Measurements from ENCODE around the gene EXD3. TPM values are rescaled to one million over a fixed set of nuclear protein-coding genes. Genes with fewer than 3 reads are reported as not detected.

EXD3 gene
- total and polyA plus RNA-seq, 2 of the 4 experiments (the other 2 are of a cell fraction) = 1.1 to 7.4 TPM

- peaks cover 2% of the 10 kb centered on the region; the same call in 1 of the 2 replicates for H3K4me1 ChIP-seq (ENCODE audit: control insufficient read depth, insufficient read depth, low read length)
- WGBS, 2 experiments (ENCODE audit: extremely low coverage in 2 of 2, insufficient read length in 1 of 2) = 64% methylated on average over 15 of the region's 38 CpGs; no CpG with 5 or more reads in 1 of the 2 experiments
- no TSS peak for BruUV-seq (replicated peaks)
- H3K4ac ChIP-seq (ENCODE audit: low read depth, low read length) = no peak overlapping the region
- ChIA-PET CTCF (no interaction called here), POLR2A (ENCODE audit: unreplicated experiment) (no interaction called here)
- no peak overlapping the region for H4K91ac ChIP-seq (ENCODE audit: insufficient read depth, low read depth, low read length)
- no peaks in the 10 kb centered on the region for H3K79me1 ChIP-seq (ENCODE audit: low read depth in 1 of 2, low read length in 2 of 2)
- H2BK15ac ChIP-seq (ENCODE audit: low read depth, low read length) = no peak overlapping the region
- no peak overlapping the region for H3K56ac ChIP-seq (ENCODE audit: extremely low read depth, insufficient read depth, low read length)
- H3K4me3 ChIP-seq (ENCODE audit: insufficient read depth, low read depth, low read length) = no peak overlapping the region
- H3K23ac ChIP-seq (ENCODE audit: low read depth, low read length) = no peak overlapping the region
- no peak overlapping the region for H2BK20ac ChIP-seq (ENCODE audit: low read depth, low read length)
- H3K36me3 ChIP-seq (ENCODE audit: control insufficient read depth, insufficient read depth, low read length) = peaks cover 3% of the 10 kb centered on the region; the same call in 1 of the 2 replicates
- no peak overlapping the region for H3K14ac ChIP-seq (replicated peaks; ENCODE audit: low read depth, low read length)
- H2BK5ac ChIP-seq (ENCODE audit: low read depth, low read length, poor library complexity, severe bottlenecking) = no peak overlapping the region
- no peak overlapping the region for H2AK9ac ChIP-seq (replicated peaks; ENCODE audit: low read depth, low read length, poor library complexity)
- dilution Hi-C loops (cut with HindIII; ENCODE audit: low sequenced_read_pairs, unreplicated experiment) (no loop called here), intact Hi-C loops (cut with micrococcal nuclease) (no loop called here), in situ Hi-C loops (cut with MboI; ENCODE audit: low sequenced_read_pairs) (no loop called here)
- H3K9ac ChIP-seq (ENCODE audit: low read depth, low read length) = no peak overlapping the region
- 0 out of 2 replicates have a peak, but pooled peaks cover 2% of the 10 kb centered on the region for H3K9me3 ChIP-seq (ENCODE audit: control insufficient read depth, insufficient read depth, low read length)
- ATAC-seq (ENCODE audit: low read depth) = no peak
- no peaks in the 10 kb centered on the region for H3K27me3 ChIP-seq (ENCODE audit: control insufficient read depth, insufficient read depth, low read length)
- no peak overlapping the region for H3K18ac ChIP-seq (ENCODE audit: low read depth, low read length)
- no peak overlapping the region for H2BK120ac ChIP-seq (ENCODE audit: low read depth, low read length)
- no peak overlapping the region for H3K27ac ChIP-seq (ENCODE audit: insufficient read depth, low read length)
- TF ChIP-seq MXI1 (IDR thresholded peaks at IDR 0.05; ENCODE audit: borderline replicate concordance, low read depth, low read length) (no peak), SMC3 (IDR thresholded peaks at IDR 0.05; ENCODE audit: low read depth, low read length) (no peak), RAD21 (IDR thresholded peaks at IDR 0.05; ENCODE audit: low read length) (no peak), CEBPB (IDR thresholded peaks at IDR 0.05; ENCODE audit: low read depth, low read length) (no peak), MAZ (IDR thresholded peaks at IDR 0.05; ENCODE audit: borderline replicate concordance, low read depth, low read length) (no peak), POLR2A (IDR thresholded peaks at IDR 0.05; ENCODE audit: low read depth, low read length) (no peak), NFE2L2 (IDR thresholded peaks at IDR 0.05; ENCODE audit: low read depth, low read length) (no peak), CHD1 (IDR thresholded peaks at IDR 0.05; ENCODE audit: low read depth, low read length) (no peak)
- H4K5ac ChIP-seq (ENCODE audit: low read depth, low read length) = no peak overlapping the region
- DNase-seq = no peak
- H2AK5ac ChIP-seq (ENCODE audit: low read depth, low read length) = no peak overlapping the region
- 0 out of 2 replicates have a peak, but pooled peaks cover 2% of the 10 kb centered on the region for H3K9me1 ChIP-seq (ENCODE audit: insufficient read depth, low read length)
- no peaks in the 10 kb centered on the region for H4K20me1 ChIP-seq (ENCODE audit: insufficient read depth, low read length)
- H3K4me2 ChIP-seq (ENCODE audit: low read depth, low read length) = no peak overlapping the region
- H2AFZ ChIP-seq (replicated peaks; ENCODE audit: low read length, poor library complexity) = peak overlapping the region; percentile 3
- no peak overlapping the region for H4K8ac ChIP-seq (ENCODE audit: low read depth in 2 of 2, low read length in 2 of 2)
Measured at GRCh38 chr9:137367506-137368430, 55.2 kb downstream of the EXD3 start.

All from IMR-90 (cell line).